Motor neuron (in vitro differentiated cells): ENCODE data around the gene MYEOV. TPM values are rescaled to one million over a fixed set of nuclear protein-coding genes. Genes with fewer than 3 reads are reported as not detected.

Source experiments
- ATAC-seq, 8 experiments: fragments of 200-7000 bp; cut with Tn5 transposase; replicated peaks in 6 of 8; 2 replicates each; pipeline ENCODE4 v1.8.0; 2021; ENCODE audit warnings: mild to moderate bottlenecking in 8 of 8, moderate library complexity in 8 of 8
- H3K27ac ChIP-seq, 2 donors: fragments of 250-450 bp; sonication (Bioruptor Pico); 2 replicates each; pipeline ENCODE4 v1.9.0; 2021; ENCODE audit warnings: antibody characterized with exemption in 2 of 2, mild to moderate bottlenecking in 2 of 2, moderate library complexity in 1 of 2
- H3K4me1 ChIP-seq, 2 donors: fragments of 250-450 bp; sonication (Bioruptor Pico); replicated peaks in 1 of 2; 2 replicates each; pipeline ENCODE4 v1.6.1; 2021; ENCODE audit warnings: antibody characterized with exemption in 2 of 2, mild to moderate bottlenecking in 2 of 2, moderate library complexity in 1 of 2
- H3K4me3 ChIP-seq, 5 donors: fragments of 250-450 bp; sonication (Bioruptor Pico); 2 replicates each; pipeline ENCODE4 v1.9.0; 2021; ENCODE audit warnings: antibody characterized with exemption in 5 of 5, mild to moderate bottlenecking in 5 of 5, moderate library complexity in 4 of 5
- WGBS, 10 experiments: fragments of 450-650 bp; shearing (Covaris generic); methylation state at CpG; one replicate each; pipeline ENCODE4 v1.0.0; 2022; 5-methylcytosine and 5-hydroxymethylcytosine counted together
- in situ Hi-C, 9 experiments: fragments of 400-800 bp; cut with MboI; loops; one replicate each; pipeline ENCODE4 v1.15.0; 2021; ENCODE audit warnings: low sequenced_read_pairs in 9 of 9, low pct_unique_long_range_greater_than_20kb in 2 of 9; ENCODE audit not compliant: unreplicated experiment in 9 of 9
- total RNA-seq, 8 experiments: library from RNA; unstranded; fragments of 300-600 nt; gene quantifications; 2 replicates each; pipeline versions ENCODE4 v1.2.3 to v1.2.4, GENCODE V29; 2022

MYEOV gene
- total RNA-seq, 8 experiments from 2014 or later, result 0.05 to 59.6 (median 1.3) TPM; not detected in 1

GRCh38 chr11:69280994-69281393 is 13.0 kb upstream of the MYEOV start:
- in situ Hi-C loops, result loop anchor here in 1 of 9 experiments (25.0 kb wide), 1 partner anchor 381 kb away; no protein-coding TSS in a partner anchor

DNA sequence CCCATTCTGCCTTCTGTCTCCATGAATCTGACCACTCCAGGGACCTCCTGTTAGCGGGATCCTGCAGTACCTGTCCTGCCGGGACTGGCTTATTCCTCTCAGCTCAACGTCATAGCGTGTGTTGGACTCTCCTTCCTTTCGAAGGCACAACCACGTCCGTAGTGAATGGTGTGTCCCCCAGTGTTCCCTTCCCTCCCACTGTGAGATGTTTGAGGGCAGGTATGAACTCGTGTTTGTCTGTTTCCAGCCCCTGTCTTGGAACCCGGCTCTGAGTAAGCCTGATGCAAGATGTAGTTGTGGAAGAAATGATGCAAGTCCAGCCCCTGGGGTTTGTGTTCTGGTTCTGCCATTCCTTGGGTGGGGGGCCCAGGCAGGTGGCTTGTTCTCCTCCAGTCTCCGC is 10.5 kb upstream of the MYEOV start:
- 80 to 100% (median 100%) methylated on average over 1 to 10 of the region's 10 CpGs; no CpG with 5 or more reads in 3 of the 10 experiments for WGBS, 10 experiments
- Histone ChIP-seq H3K4me1 (peaks cover 12 to 13% of the 10 kb centered on the region in 2 donors), H3K27ac (no peak overlapping the region), H3K4me3 (no peak overlapping the region)
- ATAC-seq, result no peak
- in situ Hi-C loops, result loop anchor here in 1 of 9 experiments (25.0 kb wide), 1 partner anchor 379 kb away; no protein-coding TSS in a partner anchor

More at GRCh38 chr11:69280994-69281393, 13.0 kb upstream of the MYEOV start:
- Histone ChIP-seq H3K4me3 (no peak overlapping the region), H3K27ac (no peak overlapping the region), H3K4me1 (peaks cover 4 to 13% of the 10 kb centered on the region in 2 donors)
- ATAC-seq, result peak in 6 of 8 experiments; percentile 21 to 98 (median 56)
- WGBS, 10 experiments, result 0 to 100% (median 75%) methylated on average over 1 to 5 of the region's 6 CpGs; no CpG with 5 or more reads in 4 of the 10 experiments

- 74 to 90% (median 85%) methylated on average over 1 to 9 of the region's 9 CpGs; no CpG with 5 or more reads in 4 of the 10 experiments for WGBS, 10 experiments
- in situ Hi-C loops, result loop anchor here in 1 of 9 experiments (25.0 kb wide), 1 partner anchor 378 kb away; no protein-coding TSS in a partner anchor
- peaks cover 12 to 13% of the 10 kb centered on the region in 2 donors for H3K4me1 ChIP-seq
- H3K27ac ChIP-seq, result no peak overlapping the region
- H3K4me3 ChIP-seq, result no peak overlapping the region
- ATAC-seq, result no peak
Observed at GRCh38 chr11:69284081-69284511, 9.9 kb upstream of the MYEOV start.

DNA sequence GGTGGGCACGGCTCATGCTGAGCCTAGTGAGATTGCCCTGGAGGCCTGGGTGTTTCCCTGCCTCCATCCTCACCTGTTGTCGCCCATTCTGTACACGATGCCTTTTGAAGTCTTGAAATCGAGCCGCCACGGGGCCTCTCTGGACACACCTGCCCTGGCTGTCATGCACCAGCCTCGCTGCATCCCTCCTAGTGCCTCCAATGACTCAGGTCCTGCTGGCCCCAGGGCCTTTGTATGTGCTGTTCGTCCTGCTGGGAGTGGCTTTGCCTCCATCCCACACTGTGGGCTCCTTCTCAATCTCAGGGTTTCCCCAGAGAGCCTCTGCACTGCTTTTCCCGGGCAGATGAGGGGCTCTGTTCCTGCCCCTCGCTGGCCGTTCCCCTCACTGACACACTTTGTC is 8.9 kb upstream of the MYEOV start:
- no peak for ATAC-seq
- WGBS, 10 experiments, result 33 to 100% (median 86%) methylated on average over 1 to 6 of the region's 11 CpGs; no CpG with 5 or more reads in 4 of the 10 experiments
- no peak overlapping the region for H3K4me3 ChIP-seq
- peaks cover 12% of the 10 kb centered on the region in 2 donors for H3K4me1 ChIP-seq
- no peak overlapping the region for H3K27ac ChIP-seq
- in situ Hi-C loops, result loop anchor here in 1 of 9 experiments (25.0 kb wide), 1 partner anchor 377 kb away; no protein-coding TSS in a partner anchor

DNA sequence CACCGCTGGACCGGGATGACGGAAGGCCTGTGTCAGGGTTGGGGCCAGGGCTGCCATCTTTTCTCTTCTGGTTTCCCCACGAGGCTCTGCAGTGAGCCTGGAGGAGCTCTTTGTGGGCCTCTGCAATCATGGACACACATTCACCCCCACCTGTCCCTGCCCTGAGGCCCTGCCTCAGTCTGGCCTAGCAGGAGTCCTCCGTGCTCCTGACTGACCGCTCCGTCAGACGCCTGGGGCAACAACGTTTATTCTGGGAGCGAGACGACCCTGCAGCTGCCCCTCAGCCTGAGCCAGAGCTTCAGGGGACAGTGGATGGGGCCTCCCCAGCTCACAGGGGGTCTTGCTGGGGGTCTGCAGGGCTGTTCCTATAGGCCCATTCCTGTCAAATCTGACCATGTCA is 8.2 kb upstream of the MYEOV start:
- Histone ChIP-seq H3K27ac (no peak overlapping the region), H3K4me3 (no peak overlapping the region), H3K4me1 (peaks cover 9 to 10% of the 10 kb centered on the region in 2 donors)
- WGBS, 10 experiments, result 60 to 100% methylated on average over 1 to 3 of the region's 11 CpGs; no CpG with 5 or more reads in 8 of the 10 experiments
- no peak for ATAC-seq
- in situ Hi-C loops, result loop anchor here in 1 of 9 experiments (25.0 kb wide), 1 partner anchor 377 kb away; no protein-coding TSS in a partner anchor

- H3K4me1 ChIP-seq, result peaks cover 8 to 9% of the 10 kb centered on the region in 2 donors
- H3K4me3 ChIP-seq, result no peak overlapping the region
- WGBS, 10 experiments, result 57 to 100% (median 78%) methylated on average over 3 to 11 of the region's 38 CpGs; no CpG with 5 or more reads in 4 of the 10 experiments
- ATAC-seq, result peak in 4 of 8 experiments; percentile 27 to 71 (median 42)
- H3K27ac ChIP-seq, result no peak overlapping the region
- in situ Hi-C loops, result loop anchor here in 1 of 9 experiments (25.0 kb wide), 1 partner anchor 376 kb away; no protein-coding TSS in a partner anchor
Observed at GRCh38 chr11:69286374-69287371, 7.3 kb upstream of the MYEOV start.

GRCh38 chr11:69287968-69288882 is 5.7 kb upstream of the MYEOV start:
- Histone ChIP-seq H3K27ac (no peak overlapping the region), H3K4me1 (peaks cover 8 to 9% of the 10 kb centered on the region in 2 donors), H3K4me3 (no peak overlapping the region)
- in situ Hi-C loops, result loop anchor here in 1 of 9 experiments (25.0 kb wide), 1 partner anchor 374 kb away; no protein-coding TSS in a partner anchor
- WGBS, 10 experiments, result 75 to 100% (median 89%) methylated on average over 2 to 7 of the region's 20 CpGs; no CpG with 5 or more reads in 1 of the 10 experiments
- no peak for ATAC-seq

- in situ Hi-C loops, result loop anchor here in 1 of 9 experiments (25.0 kb wide), 1 partner anchor 373 kb away; no protein-coding TSS in a partner anchor
- peaks cover 8 to 9% of the 10 kb centered on the region in 2 donors for H3K4me1 ChIP-seq
- WGBS, 10 experiments, result 30 to 78% (median 40%) methylated on average over 1 to 2 of the region's 2 CpGs; no CpG with 5 or more reads in 5 of the 10 experiments
- no peak overlapping the region for H3K27ac ChIP-seq
- ATAC-seq, result no peak
- no peak overlapping the region for H3K4me3 ChIP-seq
Observed at GRCh38 chr11:69288883-69289242, 5.1 kb upstream of the MYEOV start.

GRCh38 chr11:69290806-69291205 is 3.1 kb upstream of the MYEOV start:
- no peak overlapping the region for H3K27ac ChIP-seq
- peaks cover 8 to 9% of the 10 kb centered on the region in 2 donors for H3K4me1 ChIP-seq
- in situ Hi-C loops, result loop anchor here in 1 of 9 experiments (25.0 kb wide), 1 partner anchor 371 kb away; no protein-coding TSS in a partner anchor
- WGBS, 10 experiments, result 60 to 100% (median 86%) methylated on average over 1 to 2 of the region's 3 CpGs; no CpG with 5 or more reads in 5 of the 10 experiments
- no peak for ATAC-seq
- no peak overlapping the region for H3K4me3 ChIP-seq

DNA sequence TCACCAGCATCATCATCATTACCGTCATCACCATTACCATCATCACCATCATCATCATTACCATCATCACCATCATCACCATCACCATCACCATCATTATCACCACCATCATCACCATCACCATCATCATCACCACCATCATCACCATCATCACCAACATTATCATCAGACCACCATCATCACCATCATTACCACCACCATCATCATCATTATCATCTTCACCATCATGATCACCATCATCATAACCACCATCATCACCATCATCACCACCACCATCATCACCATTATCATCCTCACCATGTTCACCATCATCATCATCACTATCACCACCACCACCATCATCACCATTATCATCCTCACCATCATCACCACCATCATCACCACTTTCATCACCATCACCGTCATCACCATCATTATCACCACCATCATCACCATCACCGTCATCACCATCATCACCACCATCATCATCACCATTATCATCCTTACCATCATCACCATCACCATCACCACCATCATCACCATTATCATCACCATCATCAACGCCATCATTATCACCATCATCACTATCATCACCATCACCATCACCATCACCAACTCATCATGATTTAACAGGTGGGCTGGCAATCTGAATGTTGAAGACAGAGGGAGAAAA is 2.4 kb upstream of the MYEOV start:
- in situ Hi-C loops, result loop anchor here in 1 of 9 experiments (25.0 kb wide), 1 partner anchor 371 kb away; no protein-coding TSS in a partner anchor
- WGBS, 10 experiments, result 60 to 100% (median 95%) methylated on average over 1 to 4 of the region's 4 CpGs
- ATAC-seq, result no peak
- no peak overlapping the region for H3K27ac ChIP-seq
- H3K4me3 ChIP-seq, result no peak overlapping the region
- H3K4me1 ChIP-seq, result peaks cover 8% of the 10 kb centered on the region in 2 donors

- Histone ChIP-seq H3K4me3 (no peak overlapping the region), H3K27ac (no peak overlapping the region), H3K4me1 (peaks cover 1 to 3% of the 10 kb centered on the region in 2 donors)
- 0 to 100% (median 50%) methylated on average over 1 to 3 of the region's 8 CpGs; no CpG with 5 or more reads in 5 of the 10 experiments for WGBS, 10 experiments
- ATAC-seq, result no peak
- in situ Hi-C loops, result loop anchor here in 1 of 9 experiments (25.0 kb wide), 1 partner anchor 370 kb away; no protein-coding TSS in a partner anchor
Observed at GRCh38 chr11:69292221-69292648, 1.7 kb upstream of the MYEOV start.
